ENCODE data around the gene ZDHHC14. TPM values are rescaled to one million over a fixed set of nuclear protein-coding genes. Genes with fewer than 3 reads are reported as not detected.
"Not testable (repeated sequence)": the region's sequence is repeated elsewhere in the genome, so short reads cannot be mapped to it uniquely, and the experiment has no call there.

The ZDHHC14 gene
- polyA plus RNA-seq, 1 donor = 19.1 TPM

DNA sequence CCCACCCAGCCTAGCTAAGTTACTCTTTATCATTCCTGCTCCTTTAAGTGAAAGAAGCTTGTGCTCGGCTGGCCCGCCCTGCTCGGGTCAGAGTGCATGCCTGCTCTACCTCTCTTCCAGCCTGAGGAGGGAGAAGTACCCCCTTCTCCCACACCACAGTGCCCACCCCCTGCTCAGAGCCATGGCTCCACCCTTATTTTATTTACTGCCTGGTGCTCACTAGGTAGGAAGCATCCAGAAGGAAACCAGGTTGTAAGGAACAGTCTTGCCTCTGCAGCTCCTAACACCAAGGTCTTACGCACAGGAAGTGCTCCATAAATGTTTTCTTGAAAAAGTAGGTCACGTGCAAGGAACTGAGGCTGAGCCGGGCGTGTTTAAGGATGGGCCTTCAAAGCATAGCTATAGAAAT lies 336.4 kb downstream of the ZDHHC14 start:
- no peak for DNase-seq

DNA sequence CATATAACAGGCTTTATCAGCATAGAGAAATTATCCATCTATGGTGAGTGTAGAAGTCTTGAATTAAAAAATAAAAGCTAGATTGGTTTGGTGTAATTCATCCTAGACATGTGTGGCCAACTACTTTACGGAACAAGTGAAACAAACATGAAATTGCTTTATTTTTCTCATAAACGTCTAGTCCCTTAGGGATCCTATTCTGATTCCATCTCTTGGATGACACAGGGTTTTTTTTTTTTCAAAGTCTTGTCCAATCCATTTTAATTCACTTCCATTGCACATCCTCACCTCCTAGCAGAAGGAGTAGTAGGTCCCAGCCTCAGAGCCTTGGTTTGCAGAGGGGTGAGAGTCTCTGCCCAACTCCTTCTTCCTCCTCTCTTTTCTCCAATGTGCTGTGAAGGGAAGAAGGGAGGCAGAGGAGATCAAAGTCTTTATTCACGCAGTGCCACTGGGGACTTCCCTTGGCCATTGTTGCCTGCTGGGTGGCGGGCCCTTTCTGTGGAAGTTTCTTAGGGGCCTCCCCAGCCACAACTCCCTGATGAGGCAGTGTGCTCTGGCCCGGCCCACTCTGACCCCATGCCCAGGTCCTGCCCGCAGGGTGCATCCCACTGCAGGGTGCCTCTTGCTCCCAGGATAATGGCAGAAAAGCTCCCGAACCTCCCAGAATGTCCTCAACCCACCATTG lies 337.7 kb downstream of the ZDHHC14 start:
- no peak for DNase-seq

DNA sequence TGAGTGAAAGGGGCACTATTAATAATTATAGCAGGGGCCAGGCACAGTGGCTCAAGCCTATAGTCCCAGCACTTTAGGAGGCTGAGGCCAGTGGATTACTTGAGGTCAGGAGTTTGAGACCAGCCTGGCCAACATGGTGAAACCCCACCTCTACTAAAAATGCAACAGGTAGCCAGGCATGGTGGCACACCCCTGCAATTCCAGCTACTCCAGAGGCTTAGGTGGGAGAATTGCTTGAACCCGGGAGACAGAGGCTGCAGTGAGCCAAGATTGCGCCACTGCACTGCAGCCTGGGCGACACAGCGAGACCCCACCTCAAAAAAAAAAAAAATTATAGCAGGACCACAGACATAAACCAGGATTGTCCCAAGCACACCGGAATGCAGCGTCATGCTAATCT lies 340.0 kb downstream of the ZDHHC14 start:
- DNase-seq = not testable (repeated sequence)

GRCh38 chr6:157721426-157721825 lies 340.4 kb downstream of the ZDHHC14 start:
- DNase-seq = no peak

DNA sequence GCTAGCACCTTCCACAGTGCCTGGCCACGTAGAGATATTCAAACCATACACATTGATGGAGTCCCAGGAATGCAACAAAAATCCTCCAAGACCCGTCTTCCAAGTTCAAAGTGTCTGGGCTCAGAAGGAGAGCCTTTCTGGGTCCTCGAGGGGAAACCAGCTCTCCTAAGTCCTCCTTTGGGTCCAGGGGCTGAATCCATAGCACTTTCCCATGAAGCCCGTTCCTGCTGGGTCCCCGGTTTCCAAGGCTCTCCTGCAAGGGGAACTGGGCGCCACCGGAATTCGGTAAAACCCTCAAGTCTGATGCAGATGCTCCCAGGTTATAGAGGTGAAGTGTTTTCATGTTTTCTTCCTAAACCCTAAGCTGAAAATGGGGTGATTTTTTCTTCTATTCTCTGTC lies 340.8 kb downstream of the ZDHHC14 start:
- no peak for DNase-seq

DNA sequence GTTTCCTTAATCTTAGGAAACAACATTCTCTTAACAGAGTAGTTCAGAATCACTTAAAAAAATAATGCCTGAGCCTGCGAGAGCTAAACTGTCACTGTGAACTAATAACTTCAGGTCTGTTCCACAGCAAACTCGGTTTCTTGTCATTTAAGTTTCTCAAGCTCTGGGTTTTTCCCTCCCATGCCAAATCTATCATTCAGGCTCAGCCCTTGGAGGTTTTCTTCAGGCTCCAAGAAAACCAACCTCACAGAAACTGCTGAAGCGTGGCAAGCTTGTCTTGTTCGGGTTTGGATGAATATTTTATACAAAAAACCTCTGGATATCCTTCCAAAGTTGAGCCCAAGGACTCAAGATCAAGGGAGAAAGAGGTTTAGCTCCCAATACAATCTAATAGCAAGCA lies 342.4 kb downstream of the ZDHHC14 start:
- DNase-seq = no peak

DNA sequence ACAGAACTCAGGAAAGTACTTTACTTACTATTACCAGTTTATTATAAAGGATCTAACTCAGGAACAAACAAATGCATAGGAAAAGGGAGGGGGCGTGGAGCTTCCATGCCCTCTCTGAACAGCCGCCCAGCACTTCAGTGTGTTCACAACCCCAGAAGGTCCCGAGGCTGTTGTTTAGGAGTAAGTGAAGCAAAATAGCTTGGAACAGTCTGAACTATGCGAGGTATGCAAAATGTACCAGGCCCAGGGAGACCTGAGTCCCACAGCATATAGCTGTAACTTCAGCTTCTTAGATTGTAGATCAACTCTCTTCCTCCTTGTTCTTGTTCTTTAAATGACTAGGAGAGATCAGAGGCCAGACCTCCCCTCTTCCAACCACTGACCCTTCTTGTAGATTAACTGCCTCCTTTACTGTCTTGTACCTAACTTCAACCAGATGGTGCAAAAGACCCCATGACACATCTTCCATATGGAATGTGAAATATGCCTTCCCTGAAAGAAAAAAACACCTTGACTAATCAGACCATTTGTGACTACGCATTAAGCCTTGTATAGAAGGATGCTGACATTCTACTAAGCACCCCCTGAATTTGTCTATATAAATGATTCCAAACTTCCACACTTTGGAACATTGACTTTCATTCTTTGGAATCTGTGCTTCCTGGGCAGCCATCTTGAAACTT lies 343.3 kb downstream of the ZDHHC14 start:
- no peak for DNase-seq

DNA sequence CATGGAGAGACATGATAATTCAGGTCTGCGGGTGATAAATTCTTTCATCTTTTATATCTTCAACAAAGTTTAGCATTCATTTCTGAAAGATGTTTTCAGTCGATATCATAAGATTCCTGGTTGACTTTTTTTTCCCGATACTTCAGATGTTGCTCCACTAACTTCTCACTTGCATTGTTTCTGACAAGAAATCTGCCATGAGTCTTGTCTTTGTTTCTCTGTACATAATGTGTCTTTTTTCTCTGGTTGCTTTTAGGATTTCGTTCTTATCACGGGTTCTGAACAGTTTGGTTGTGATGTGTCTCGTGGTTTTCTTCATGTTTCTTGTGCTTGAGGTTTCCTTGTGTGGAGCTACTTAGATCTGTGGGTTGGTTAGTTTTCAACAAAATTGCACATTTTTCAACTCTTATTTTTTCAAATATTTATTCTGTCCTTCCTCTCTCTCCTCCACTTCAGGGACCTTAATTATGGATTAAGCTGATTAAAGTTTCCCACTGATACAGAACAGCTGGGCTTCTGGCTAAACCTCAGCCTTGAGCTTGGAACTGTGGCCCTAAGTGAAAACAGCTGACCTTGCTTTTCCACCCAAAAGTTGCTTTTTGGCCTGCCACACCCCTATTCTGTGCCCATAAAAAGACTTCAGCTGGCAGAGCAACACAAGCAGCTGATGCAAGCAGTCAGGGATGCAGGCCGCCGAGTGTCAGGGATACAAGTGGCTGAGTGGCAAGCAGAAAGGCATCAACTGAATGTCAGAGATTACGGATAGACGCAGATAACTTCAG lies 344.2 kb downstream of the ZDHHC14 start:
- DNase-seq = no peak

GRCh38 chr6:157725836-157726235 lies 344.8 kb downstream of the ZDHHC14 start:
- DNase-seq = no peak

GRCh38 chr6:157726892-157727628 lies 346.1 kb downstream of the ZDHHC14 start:
- no peak for DNase-seq

Other genes starting within 250 kb of the ZDHHC14 start
- gene TMEM242, start 57.7 kb upstream of the ZDHHC14 start, polyA plus RNA-seq (ENCODE audit: insufficient read length) = 14.7 TPM

All from left kidney (tissue), 2 donors.